Prostate gland (tissue), 2 donors: ENCODE measurements around the gene ASB6.

Experiments
- CTCF ChIP-seq, 4 experiments: fragments of 200-600 bp in 2 of 4; fragments of 450-650 bp in 2 of 4; sonication (generic) in 2 of 4; IDR thresholded peaks; 1 replicate in 3 of 4; 2 replicates in 1 of 4; pipeline ENCODE4 v1.5.1; 2016 to 2019; ENCODE audit warnings: antibody characterized with exemption in 4 of 4, mild to moderate bottlenecking in 2 of 4, moderate library complexity in 2 of 4
- POLR2A ChIP-seq: fragments of 450-650 bp; IDR thresholded peaks from one replicate; pipeline ENCODE4 v1.6.1; 2016; ENCODE audit warnings: antibody characterized with exemption, mild to moderate bottlenecking

GRCh38 chr9:129669141-129669718 is 27.3 kb upstream of the ASB6 start:
- no peak for TF ChIP-seq CTCF (IDR thresholded peaks at IDR 0.05)
- no peak for TF ChIP-seq POLR2A
